Activated T-cell treated with anti-CD3 and anti-CD28 coated beads for 1 hour (primary cell): ENCODE results near the gene ZNF837.
A peak's percentile ranks its signal among the peaks of the same experiment; 100 is the strongest.
"Not testable (repeated sequence)": the region's sequence is repeated elsewhere in the genome, so short reads cannot be mapped to it uniquely, and the experiment has no call there.

Source experiments
- DNase-seq: peaks from one replicate; pipeline ENCODE4 v3.0.0-alpha.2; 2020; ENCODE audit warnings: low read depth

Gene ZNF837

GRCh38 chr19:58350871-58351557 lies 29.8 kb downstream of the ZNF837 start:
- no peak for DNase-seq

DNA sequence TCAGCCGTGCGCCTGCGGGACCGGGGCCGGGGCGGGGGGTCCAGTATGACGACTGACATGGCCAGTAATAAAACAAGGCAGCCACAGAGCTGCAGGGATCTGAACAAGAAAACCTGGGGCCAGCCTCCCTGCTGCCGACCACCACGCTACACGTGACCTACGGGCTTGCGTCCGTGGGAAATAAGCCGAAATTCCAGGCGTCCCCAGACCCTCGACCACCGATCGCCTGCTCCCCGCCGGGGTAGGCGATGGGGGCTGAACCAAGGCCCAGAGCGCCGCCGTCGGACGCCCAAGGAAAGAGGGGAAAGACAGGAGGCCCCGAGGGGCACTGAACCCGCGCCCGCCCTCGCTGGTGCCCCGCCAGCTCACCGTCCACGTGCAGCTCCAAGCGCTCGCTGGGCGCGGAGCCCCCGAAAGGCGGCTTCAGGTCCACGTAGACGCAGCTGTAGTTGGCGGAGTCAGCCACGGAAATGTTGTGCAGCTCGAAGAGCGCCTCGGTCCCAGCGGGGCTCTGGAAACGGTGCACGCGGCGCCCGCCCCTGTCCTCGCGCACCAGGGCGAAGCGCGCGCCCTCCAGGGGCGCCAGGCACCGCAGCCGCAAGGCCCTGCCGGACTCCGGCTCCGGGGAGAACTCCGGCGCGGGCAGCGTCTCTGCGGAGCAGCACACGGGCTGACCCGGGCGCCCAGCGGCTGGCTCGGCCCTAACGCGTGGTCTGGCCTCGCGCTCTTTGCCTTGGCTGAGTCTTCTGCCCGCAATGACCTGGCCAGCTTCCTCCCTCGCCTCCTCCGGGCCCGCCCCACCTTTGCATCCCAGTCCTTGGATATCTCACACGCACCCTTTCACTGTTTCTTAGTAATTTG lies 30.6 kb downstream of the ZNF837 start:
- DNase-seq, result no peak

DNA sequence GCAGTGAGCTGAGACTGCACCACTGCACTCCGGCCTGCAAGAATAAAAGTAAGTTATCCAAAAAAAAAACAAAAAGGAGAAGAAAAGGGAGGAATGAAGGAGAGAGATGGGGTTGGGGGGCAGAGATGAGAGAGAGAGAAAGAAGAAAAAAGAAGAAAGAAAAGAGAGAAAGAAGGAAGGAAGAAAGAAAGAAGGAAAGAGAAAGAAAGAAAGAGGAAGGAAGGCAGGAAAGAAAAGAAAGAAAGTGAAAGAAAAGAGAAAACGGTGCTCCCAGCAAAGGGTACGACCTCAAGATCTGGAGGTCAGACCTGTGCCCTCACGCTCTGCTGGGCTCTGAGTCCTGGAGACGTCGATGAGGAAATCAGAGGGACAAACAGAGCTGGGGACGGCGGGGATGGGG lies 31.2 kb downstream of the ZNF837 start:
- no peak for DNase-seq

DNA sequence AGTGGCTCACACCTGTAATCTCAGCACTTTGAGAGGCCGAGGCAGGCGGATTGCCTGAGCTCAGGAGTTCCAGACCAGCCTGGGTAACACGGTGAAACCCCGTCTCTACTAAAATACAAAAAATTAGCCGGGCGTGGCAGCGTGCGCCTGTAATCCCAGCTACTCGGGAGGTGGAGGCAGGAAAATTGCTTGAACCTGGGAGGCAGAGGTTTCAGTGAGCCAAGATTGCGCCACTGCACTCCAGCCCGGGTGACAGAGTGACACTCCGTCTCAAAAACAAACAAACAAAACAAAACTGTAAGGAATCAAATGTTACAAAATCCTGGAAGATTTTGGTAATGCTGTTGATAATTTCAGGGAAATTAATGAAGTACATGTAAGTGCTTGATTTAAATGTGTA lies 32.8 kb downstream of the ZNF837 start:
- DNase-seq, result not testable (repeated sequence)

DNA sequence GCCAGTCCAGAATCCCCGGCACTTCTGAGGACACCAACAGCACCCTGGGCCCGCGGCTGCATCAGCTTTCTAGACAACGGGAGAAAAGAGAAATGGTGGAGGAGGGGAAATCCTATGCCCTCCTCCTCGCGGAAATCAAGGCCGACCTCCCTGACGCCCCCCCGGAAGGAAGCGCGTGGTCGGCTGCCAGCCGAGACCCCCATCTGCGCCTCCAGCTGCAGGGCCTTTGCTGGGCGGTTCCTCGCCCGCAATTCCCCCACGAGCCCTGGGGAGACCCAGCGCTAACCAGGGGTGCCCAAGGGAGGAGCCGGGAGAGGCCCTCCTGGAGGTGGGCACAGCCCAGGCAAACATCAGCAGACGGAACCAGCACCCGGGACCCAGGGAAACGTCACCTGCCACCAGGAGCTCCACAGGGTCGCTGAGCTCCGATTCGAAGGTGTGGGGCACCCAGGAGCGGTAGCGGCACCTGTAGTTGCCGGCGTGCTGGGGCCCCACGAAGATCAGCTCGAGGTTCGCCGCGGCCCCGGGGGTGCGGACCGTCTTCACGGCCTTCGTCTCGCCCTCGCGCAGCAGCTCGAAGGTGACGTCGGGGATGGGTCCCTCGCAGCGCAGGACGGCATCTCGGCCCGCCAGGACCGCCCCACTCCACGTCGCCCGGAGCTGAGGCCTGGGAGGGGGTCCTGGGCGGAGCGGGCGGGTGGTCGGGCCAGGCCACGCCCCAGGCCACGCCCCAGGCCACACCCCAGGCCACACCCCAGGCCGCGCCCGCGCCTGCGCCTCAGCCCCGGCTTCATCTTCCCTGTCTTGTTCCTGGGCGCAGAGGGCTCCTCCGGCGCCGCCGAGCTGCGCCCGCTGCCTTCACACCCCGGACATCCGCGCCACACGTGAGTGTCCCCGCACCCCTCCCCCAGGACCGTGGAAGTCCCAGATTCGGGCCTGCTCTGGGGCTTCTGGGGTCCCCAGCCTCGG lies 33.6 kb downstream of the ZNF837 start:
- peak; percentile 52 for DNase-seq

DNA sequence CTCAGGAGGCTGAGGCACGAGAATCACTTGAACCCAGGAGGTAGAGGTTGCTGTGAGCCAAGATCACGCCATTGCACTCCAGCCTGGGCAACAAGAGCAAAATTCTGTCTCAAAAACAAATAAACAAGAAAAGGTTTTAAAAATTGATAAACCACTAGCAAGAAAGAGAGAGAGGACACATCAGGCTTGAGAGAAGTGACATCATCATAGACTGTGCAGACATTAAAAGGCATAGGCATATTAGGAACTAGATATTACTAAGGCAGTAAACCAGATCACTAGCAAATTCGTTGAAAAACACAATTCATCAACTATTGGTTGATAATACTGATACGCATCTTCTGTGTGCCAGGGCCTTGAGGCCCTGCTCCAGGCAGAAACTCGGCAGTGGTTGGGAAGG lies 35.3 kb downstream of the ZNF837 start:
- DNase-seq, result no peak

- no peak for DNase-seq
These were observed 41.8 kb downstream of the ZNF837 start for GRCh38 chr19:58338825-58339558.

DNA sequence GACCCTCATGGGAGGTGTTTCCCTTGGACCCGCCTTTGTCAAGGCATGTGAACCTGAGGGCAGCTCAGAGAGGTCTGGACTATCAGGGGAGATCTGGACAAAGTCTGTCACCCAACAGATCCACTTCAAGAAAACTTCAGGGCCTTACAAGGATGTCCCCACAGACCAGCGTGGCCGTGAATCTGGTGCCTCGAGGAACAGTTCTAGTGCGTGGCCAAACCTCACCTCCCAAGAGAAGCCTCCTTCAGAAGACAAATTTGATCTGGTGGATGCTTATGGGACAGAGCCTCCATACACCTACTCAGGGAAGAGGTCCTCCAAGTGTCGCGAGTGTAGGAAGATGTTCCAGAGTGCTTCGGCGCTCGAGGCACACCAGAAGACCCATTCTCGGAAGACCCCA lies 42.5 kb downstream of the ZNF837 start:
- DNase-seq, result no peak

DNA sequence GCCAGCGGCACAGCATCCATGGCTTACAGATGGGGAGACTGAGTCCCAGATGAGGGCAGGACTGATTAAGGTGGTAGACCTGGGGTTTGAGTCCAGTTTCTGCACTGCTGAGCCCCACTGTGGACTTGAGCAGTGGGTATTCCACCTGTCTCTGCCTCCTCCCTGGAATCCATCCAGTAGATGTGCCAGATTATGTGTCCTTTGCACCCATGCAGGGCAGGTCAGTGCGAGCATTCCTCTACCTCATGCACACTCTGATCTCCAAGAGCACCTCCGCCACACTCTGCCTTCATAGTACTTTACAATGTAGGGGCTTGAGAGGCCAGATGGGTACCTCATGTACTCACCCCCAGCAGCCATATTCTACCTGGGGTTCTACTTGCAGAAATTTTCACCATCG lies 44.0 kb downstream of the ZNF837 start:
- no peak for DNase-seq

GRCh38 chr19:58336216-58336615 lies 44.6 kb downstream of the ZNF837 start:
- no peak for DNase-seq

DNA sequence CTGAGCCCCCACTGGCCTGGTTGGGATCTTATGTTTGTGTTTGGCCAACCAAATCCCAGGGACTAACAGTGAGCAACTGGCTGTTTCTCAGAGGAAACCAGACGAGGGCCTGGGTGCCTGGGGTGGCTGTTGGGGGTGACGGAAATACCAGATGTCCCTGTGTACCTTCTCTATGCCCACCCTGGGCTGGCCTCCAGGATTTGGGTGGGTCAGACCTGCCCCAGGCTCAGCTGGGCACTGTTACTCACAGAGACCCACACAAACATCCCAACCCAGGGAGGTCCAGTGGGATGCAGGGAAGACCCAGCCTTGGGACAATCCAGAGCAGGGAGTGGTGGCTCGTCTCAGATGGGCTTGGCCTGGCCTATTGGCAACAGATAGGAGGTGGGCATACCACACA lies 45.2 kb downstream of the ZNF837 start:
- DNase-seq, result no peak

DNA sequence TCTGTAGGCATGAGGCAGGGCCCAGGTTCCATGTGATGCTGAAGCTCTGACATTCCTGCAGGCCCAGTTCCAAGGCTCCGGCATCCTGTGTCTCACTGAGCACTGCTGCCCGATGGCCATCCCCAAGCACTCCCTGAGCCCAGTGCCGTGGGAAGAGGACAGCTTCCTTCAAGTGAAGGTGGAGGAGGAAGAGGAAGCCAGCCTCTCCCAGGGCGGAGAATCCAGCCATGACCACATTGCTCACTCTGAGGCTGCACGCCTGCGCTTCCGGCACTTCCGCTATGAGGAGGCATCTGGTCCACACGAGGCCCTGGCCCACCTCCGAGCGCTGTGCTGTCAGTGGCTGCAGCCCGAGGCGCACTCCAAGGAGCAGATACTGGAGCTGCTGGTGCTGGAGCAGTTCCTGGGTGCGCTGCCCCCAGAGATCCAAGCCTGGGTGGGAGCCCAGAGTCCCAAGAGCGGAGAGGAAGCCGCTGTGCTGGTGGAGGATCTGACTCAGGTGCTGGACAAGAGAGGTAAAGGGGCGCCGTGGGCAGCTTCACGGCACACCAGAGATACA lies 46.1 kb downstream of the ZNF837 start:
- no peak for DNase-seq

GRCh38 chr19:58332697-58333096 lies 48.1 kb downstream of the ZNF837 start:
- no peak for DNase-seq

DNA sequence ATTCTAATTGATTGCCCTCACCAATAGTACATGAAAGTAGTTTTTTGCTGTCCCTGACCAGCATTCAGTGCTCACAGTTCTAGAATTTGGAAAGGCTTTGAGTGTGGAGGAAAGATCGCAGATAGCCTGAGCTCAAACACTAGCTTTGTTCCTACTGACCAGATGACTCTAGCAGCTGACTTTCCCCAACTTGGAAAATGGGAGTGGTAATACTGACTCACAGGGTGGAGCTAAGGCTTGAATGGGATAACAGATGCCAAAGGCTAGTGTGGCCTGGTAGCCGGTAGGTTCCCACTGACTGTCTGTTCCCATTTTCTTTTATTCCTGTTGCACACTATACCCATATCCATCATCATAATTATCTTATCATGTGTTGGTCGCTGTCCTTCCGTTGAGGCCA lies 50.4 kb downstream of the ZNF837 start:
- no peak for DNase-seq

DNA sequence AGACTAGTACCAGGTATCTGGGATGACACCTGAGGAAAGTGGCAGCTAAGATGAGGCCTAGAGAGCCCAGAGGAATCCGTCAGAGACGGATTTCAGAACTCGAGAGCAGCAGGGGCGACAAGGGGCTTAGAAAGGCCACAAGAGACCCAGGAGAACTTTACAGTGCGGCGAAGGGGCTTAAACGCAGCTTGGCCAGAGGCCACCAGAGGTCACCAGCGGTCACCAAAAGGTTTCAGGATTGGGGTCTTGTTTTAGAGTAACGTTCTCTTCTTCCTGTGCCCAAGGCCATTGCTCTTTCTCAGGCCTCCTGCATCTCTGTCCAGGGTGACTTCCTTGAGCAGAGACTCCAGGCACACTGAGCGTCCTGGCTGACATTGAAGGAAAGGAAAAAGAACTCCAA lies 51.8 kb downstream of the ZNF837 start:
- no peak for DNase-seq

DNA sequence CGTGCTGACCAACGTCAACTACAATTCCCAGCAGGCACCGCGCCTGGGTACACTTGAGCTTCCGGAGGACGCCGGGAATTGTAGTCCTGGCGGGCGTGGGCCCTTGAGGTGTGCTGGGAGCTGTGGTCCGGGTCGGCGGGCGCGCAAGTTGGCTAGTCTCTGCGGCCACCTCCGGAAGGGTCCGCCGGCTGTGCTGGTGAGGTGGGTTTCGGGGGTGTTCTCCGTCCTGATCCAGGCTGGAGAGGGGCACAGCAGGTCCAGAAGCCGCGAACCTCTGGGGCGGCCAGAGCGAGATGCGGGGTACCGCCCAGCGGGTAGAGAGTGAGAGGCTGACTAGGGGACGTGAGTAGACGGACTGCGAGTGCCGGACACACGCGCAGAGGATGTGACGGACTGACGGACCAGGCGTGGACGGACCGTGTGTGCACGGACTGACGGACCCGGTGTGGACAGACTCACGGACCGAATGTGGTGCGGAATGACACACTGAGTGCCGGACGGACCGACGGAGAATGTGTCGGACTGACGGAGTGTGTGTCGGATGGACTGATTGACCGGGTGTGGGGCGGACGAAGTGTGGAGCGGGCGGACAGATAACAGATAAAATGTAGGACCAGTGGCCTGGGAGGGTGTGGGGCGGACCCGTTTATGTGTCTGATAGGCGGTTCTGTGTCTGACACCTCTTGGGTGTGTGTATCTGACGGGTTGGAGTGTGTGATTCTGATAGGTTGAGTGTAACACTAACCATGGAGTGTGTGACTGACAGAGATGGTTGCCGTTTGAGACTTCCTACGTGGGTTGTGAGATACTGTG lies 53.7 kb downstream of the ZNF837 start, which contains the start of gene ZSCAN22:
ZSCAN22 (plus strand) TSS at position 81 of the 813 bp plus-strand sequence. CDS start 7,809 bp downstream, outside the sequence.
- DNase-seq, result peak; percentile 83

DNA sequence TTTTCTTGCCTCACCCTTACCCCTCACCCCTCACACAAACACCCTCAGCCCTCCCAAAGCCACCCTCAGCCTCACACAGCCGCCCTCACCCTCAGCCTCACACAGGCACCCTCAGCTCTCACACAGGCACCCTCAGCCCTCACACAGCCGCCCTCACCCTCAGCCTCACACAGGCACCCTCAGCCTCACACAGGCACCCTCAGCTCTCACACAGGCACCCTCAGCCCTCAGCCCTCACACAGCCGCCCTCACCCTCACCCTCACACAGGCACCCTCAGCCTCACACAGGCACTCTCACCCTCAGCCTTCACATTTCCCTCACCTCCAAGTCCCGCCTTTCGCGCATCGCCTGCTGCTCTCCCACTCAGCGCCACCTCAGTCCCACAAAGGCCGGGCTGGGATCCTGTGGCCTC lies 54.3 kb downstream of the ZNF837 start:
- DNase-seq, result no peak

- no peak for DNase-seq
These were observed 55.4 kb downstream of the ZNF837 start for GRCh38 chr19:58325311-58326022.

DNA sequence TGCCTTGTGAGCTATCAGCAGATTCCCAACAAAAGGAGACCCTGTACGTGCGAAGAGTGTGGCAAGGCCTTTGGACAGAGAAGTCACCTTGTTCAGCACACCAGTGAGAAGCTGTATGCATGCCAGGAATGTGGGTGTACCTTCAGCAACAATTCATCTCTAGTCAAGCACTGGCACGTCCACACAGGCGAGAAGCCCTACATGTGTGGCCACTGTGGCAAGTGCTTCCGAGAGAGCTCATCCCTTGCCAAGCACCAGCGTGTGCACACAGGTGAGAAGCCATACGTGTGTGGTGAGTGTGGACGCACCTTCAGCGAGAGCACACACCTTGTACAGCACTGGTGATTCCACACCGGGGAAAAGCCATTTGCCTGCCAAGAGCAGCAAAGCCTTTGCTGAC lies 61.6 kb downstream of the ZNF837 start:
- no peak for DNase-seq

DNA sequence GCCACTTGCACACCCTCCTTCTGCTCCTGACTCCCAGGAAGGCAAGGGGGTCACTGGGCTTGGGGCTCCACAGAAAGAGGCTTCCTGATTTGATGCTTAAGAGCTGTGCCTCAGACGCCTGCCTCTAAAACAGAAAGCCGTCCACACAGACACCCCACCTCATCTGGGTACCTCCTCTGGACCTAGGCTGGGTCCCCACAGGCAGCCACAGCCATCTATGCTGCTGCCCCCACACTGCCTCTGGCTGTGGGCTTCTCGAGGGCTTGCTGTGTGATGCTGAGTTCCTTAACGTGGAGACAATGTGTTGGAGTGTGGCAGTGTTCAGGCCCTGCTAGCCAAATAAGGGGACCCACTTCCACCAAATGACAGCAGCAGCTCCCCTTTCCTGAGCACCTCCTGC lies 62.5 kb downstream of the ZNF837 start:
- DNase-seq, result no peak
